Right renal pelvis (tissue), 4 donors: ENCODE results near the gene SPSB3. TPM values are rescaled to one million over a fixed set of nuclear protein-coding genes. Genes with fewer than 3 reads are reported as not detected.
"Not testable (repeated sequence)": the region's sequence is repeated elsewhere in the genome, so short reads cannot be mapped to it uniquely, and the experiment has no call there.

Experiments used
- DNase-seq, 4 donors: peaks; one replicate each; pipeline ENCODE4 v3.0.0-alpha.2; 2013; ENCODE audit warnings: low read depth in 4 of 4, low spot score in 3 of 4, missing footprints in 1 of 4
- polyA plus RNA-seq, 4 donors: library from polyadenylated mRNA; unstranded; fragments of 120-200 nt; gene quantifications; one replicate each; pipeline ENCODE4 v1.2.1, GENCODE V29; 2013; ENCODE audit not compliant: insufficient read length in 4 of 4

The SPSB3 gene
- polyA plus RNA-seq, 4 donors = 34.9 to 58.0 (median 38.5) TPM

DNA sequence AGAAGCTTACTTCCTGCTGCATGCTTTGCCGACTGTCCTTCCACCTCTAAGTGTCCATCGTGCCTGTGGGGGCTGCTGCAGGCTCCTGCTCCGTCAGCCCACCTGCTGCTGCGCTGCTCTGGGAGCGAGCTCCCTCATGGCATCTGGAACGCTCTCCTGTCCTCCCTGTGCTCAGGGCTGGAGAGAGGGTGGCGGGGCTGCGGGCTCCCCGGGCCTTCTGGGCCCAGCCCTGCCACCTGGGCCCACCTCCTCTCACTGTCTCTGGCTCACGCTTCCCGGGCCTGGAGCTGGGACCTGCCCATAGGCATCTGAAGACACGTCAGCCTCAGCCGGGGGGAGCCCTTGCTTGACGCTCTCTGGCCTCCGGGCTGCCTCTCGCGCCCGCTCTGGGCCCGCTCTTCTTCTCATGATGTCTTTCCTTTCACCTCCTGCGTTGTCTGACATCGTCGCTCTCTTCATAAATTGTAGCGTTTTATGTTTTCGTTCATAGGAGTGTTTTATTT lies 38.0 kb downstream of the SPSB3 start:
- no peak for DNase-seq

DNA sequence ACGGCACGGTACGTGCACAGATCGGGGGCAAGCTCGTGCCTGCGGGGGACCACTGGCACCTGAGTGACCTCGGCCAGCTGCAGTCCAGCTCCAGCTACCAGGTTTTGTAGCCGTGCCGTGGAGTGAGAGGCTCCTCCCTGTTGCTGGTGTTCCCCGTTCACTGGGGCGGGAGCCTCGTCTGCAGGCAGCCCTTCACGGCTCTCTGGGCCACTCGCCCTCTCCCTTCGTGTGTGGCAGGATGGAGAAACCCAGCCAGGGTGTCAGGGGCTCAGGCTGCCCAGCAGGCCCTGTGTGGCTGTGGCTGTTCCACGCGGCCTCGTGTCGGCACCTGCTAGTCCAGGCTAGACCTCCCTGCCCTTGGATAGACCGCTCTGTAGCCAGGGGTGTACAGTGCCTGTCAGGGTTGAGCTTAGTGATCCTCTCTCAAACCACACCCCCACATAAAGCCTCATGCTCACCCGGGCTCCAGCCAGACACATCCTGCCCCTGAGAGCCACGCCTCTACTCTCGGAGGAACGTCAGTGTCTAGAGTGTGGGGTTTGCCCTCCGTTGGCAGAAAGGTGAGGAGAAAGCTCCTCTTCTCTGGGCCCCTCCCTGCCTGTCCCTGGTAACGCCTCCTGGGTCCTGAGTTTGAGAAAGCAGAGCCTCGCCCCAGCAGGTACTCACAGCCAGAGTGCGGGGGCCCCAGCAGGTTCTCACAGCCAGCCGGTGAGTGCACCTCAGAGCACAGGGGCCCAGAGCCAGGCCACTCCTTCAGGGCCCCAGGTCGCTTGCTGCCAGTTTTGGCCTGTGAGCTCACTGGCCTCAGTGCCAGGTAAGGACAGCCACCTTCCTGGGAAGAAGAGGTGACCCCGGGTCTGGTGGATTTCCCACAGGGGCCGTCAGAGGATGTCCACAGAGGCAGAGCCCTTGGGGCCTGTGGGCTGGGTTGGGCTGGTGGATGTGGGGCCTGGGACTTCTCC lies 38.7 kb downstream of the SPSB3 start:
- DNase-seq = no peak

DNA sequence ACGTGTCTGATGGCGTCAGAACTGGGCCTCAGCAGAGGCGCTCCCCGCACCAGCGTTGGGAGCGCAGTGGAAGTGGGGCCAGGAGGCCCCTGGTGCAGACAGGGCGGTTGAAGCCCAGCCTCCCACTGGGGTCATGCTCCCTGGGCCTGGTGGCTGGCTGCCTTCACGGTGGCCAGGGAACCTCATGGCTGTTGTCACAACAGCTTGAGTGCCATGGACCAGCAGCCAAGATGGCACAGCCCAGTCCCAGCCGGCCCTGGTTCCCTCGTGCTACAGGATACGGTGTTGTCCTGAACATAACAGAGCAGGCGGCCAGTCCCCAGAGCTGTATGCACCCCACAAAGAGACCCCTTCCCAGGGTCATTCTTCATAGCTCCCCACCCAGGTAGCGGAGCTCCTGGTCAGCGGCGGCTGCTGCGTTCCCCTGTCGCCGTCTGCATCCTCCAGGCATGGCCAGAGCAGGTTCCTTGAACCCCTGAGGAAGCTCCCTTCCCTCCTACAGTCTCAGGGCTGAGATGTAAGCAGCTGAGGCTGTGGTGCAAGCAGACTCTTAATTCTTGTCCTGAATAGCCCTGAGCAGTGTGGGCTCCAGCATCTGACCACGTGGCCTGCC lies 40.7 kb downstream of the SPSB3 start:
- DNase-seq = no peak

DNA sequence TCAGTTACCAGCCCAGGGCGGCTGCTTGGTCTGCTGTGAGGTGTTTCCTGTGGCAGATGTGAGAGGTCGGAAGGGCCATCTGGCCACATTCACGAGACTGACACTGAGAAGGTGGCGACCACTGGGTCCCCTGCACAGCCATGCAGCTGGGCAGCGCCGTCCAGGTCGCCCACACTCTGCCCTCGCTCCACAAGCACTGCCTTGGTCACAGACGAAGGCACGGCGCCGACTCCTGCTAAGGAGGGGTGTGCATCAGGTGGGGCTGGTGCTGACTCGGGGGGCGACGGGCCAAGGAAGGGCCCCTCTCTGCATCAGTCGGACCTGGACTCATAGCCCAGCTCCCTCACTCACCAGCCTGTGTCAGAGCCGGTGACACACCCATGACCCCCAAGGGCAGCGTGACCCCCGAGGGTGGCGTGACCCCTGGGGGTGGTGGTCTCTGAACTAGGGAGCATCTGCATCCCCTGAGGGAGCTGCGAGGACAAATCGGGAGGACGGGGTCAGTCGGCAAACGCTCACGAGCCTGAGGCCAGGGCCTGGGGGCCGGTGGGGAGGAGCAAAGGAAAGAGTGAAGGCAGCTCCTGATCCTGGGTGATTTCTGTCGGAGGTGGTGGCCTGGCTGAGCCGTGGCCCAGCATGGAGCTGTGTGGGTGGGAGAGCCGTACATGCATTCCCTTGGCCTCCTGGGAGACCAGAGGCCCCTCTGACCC lies 41.4 kb downstream of the SPSB3 start:
- no peak for DNase-seq

DNA sequence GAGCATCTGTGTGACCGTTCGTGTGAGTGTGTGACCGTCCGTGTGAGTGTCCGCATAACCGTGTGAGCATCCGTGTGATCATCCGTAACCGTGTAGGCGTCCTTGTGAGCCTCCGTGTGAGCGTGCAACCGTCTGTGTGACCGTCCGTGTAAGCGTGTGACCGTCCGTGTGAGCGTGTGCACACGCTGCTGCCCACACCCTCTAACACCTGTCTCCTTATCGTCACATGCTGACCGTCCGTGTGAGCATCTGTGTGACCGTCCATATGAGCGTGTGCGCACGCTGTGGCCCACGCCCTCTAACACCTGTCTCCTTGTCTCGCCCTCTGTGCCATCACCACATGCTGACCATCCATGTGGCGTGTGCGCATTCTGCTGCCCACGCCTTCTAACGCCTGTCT lies 42.1 kb downstream of the SPSB3 start:
- DNase-seq = no peak

DNA sequence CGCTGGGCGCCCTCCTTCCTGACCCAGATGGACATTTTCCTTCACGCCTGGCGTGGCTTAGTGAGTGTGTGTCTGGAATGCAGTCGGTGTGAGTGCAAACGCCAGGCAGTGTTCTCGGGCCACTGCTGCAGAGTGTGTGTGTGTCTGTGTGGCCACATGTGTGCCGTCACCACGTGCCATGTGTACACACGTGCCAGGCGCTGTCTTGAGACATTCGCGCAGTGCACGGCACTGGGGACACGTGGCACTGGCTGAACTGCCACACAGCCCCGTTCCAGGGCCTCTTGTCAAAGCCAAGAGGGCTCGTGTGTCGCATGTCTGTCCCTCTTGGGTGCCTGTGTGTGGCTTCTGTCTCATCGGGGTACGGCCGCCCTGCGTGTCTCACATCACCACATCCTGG lies 47.6 kb downstream of the SPSB3 start:
- no peak for DNase-seq

DNA sequence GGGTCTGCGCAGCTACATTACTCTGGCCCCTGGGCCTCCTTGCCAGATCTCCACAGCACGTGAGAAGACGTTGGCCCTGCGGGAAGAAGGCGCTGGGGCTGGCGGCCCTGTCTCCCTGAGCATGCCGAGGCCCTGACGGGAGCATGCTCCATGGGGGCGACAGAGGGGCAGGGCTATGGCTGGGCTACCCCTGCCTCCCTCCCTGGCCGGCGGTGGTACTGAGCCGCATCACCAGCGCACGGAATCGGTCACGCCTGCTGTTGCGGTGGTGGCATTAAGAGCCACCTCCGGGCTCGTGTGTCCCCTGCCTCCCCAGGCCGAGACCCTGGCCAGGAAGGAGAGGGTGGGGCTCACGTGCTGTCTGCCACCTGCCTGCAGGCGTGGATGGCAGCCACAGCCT lies 48.2 kb downstream of the SPSB3 start:
- DNase-seq = no peak

DNA sequence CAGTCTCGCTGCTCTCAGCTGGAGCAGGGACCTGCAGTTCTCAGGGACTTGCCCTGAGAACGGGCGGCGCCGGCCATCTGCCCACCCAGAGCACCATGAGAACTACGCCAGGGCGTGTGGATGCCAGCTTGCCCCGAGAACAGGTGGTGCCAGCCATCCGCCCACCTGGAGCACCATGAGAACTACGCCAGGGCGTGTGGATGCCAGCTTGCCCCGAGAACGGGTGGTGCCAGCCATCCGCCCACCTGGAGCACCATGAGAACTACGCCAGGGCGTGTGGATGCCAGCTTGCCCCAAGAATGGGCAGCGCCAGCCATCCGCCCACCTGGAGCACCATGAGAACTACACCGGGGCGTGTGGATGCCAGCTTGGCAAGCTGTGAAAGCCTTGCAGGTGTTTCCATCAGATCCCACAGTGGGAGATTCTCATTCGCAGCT lies 49.8 kb downstream of the SPSB3 start:
- not testable (repeated sequence) for DNase-seq

DNA sequence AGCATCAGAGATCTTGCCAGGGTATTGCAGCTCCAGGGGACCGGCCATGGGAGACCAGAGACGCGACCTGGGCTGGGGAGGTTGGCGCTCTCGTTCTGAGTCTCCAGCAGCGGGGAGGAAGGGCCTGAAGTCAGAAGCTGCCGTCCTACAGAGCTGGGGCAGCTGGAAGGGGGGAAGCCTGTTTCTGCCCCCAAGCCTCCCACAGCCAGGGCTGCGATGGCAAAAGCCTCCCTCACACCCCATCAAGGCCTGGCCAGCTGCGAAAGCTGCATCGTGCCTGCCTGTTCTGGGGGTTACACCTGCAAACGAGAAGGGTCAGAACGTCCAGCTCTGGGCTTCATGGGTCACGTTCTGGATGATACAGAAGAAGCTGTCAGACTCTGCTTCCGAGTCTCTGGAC lies 50.3 kb downstream of the SPSB3 start:
- DNase-seq = no peak

DNA sequence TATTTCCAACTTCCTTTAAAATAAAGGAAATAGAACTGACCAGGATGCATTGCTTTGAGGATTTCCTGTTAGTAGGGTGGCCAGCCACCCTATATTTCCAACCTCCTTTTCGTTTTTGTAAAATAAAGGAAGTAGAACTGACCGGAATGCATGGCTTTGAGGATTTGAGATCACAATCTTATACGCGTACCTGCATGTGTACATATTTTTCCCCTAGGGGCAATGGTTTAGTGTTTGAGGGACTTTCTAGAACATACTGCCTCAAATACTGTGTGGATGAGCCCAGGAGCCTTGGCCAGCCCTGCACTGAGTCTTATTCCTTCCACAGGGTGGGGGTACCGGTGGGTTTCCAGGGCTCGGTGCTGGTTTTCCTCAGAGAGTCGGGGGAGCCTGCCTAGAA lies 50.8 kb downstream of the SPSB3 start:
- no peak for DNase-seq

DNA sequence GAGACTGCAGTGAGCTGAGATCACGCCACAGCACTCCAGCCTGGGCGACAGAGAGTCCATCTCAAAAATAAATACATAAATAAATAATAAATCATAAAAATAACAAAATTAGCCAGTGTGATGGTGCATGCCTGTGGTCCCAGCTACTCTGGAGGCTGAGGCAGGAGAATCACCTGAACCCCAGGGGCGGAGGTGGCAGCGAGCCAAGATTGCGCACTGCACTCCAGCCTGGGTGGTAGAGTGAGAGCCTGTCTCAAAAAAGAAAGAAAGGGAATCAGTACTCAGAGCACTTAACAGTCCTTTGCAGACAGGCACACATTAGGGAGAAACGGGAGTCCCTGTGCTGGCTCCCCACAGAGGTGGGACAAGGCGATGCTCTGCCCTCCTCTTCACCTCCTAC lies 51.3 kb downstream of the SPSB3 start:
- DNase-seq = no peak

DNA sequence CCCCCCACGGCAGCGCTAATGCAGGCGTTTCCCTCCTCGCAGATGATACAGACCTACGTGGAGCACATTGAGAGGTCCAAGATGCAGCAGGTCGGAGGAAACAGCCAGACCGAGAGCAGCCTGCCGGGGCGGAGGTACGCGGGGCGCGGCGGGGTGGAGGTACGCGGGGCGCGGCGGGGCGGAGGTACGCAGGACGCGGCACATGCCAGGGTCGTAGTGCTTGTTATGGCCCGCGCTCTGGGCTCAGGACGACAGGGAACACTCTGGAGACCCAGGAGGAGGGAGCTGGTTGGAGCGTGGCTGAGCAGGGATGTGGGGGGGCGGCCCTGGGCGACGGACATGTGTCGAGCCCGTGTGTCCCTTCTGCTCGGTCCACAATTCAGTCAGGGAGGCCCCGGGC lies 52.9 kb downstream of the SPSB3 start:
- no peak for DNase-seq

DNA sequence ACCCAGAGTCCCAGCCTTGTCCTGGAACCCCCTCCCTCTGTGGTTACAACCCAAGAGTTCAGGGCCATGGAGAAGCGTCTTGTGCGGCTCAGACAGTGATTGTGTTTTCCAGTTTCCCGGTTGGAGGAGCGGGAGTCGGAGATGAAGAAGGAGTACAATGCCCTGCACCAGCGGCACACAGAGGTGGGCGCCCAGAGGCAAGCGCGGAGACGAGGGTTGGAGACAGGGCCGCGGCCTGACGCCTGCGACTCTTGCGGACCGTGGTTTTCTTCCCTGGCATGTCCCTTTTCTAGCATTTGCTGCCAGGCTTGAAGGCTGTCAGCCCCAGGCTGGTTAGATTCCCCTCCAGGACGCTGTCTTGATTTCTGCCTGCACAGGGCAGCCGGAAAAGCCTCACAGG lies 53.3 kb downstream of the SPSB3 start:
- no peak for DNase-seq

DNA sequence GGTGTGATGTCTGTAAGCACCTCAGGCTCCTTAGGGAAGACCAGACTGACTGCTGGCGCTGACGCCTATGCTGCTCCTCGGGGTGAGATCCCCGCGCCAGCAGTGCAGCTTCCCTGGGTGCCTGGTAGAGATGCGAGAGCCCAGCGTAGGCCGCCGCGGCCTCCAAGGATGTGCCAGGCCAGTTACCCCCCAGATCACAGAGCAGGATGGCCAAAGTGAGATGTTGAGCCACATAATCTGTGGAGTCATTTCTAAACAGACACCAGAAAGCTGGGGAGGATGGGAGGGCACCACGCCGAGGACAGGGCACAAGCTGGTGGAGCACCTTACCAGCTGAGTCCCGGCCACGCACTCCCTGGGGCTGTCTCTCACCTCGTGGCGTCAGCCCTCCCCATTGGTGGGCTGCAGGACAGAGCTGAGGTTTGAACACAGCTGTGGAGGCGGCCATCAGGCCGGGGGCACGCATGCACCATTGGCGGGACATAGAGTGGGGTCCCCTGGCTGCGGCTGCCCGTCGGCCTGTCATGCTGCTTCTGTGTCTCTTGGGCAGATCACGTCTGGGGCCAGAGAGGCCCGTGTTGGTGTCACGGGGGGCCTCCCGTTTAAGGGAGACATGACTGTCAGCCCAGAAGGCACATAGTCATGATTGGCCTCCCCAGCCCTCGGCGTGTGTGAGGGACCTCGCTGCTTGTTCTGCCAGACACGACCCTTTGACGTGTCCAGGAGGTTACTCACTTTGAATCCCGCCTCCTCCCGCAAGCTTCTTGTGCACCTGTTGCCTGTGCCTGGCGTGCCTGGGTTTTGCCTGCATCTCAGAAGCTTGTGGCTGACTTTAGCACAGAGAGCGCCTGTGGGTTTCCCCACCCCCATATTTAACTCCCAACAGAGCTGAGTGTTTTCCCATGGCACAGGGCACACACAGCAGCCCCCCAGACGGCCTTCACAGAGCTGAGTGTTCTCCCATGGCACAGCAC lies 54.4 kb downstream of the SPSB3 start:
- no peak for DNase-seq

Other genes starting within 250 kb of the SPSB3 start
- gene TMEM204, start 248.9 kb downstream of the SPSB3 start, polyA plus RNA-seq = 10 to 100 TPM; 18.8 to 28.5 (median 20.6) TPM
- gene IFT140, start 170.5 kb downstream of the SPSB3 start, polyA plus RNA-seq = 10 to 100 TPM; 37.3 to 43.5 (median 39.3) TPM
- 10 to 100 TPM; 16.8 to 21.2 (median 19.0) TPM for gene CRAMP1, start 170.2 kb downstream of the SPSB3 start, polyA plus RNA-seq
- gene JPT2, start 104.3 kb downstream of the SPSB3 start, polyA plus RNA-seq = 10 to 100 TPM; 76.4 to 95.3 (median 82.2) TPM
- gene MAPK8IP3, start 76.4 kb downstream of the SPSB3 start, polyA plus RNA-seq = 10 to 100 TPM; 38.7 to 54.3 (median 49.1) TPM
- gene NME3, start 11.0 kb downstream of the SPSB3 start, polyA plus RNA-seq = 10 to 100 TPM; 23.2 to 49.8 (median 24.3) TPM
- 10 to 100 TPM in 1 of 4 donors, 1 to 10 TPM in 3; 6.7 to 10.7 (median 8.6) TPM for gene EME2, start 9.8 kb downstream of the SPSB3 start, polyA plus RNA-seq
- 10 to 100 TPM; 64.2 to 87.3 (median 66.9) TPM for gene MRPS34, start 9.4 kb downstream of the SPSB3 start, polyA plus RNA-seq
- gene NUBP2, start 389 bp upstream of the SPSB3 start, polyA plus RNA-seq = 10 to 100 TPM; 36.8 to 62.7 (median 40.5) TPM
- 1 to 10 TPM; 2.2 to 4.6 (median 2.7) TPM for gene IGFALS, start 11.1 kb upstream of the SPSB3 start, polyA plus RNA-seq
- 10 to 100 TPM; 34.3 to 51.3 (median 37.5) TPM for gene HAGH, start 44.3 kb upstream of the SPSB3 start, polyA plus RNA-seq
- gene FAHD1, start 44.6 kb upstream of the SPSB3 start, polyA plus RNA-seq = 10 to 100 TPM; 35.4 to 52.7 (median 43.9) TPM
- gene MEIOB, start 89.6 kb upstream of the SPSB3 start, polyA plus RNA-seq = 1 to 10 TPM in 2 of 4 donors, under 1 TPM in 2; 0.37 to 1.7 (median 1.2) TPM
- under 1 TPM; 0.14 to 0.88 (median 0.32) TPM for gene HS3ST6, start 135.8 kb upstream of the SPSB3 start, polyA plus RNA-seq
- 10 to 100 TPM; 62.5 to 86.2 (median 67.2) TPM for gene MSRB1, start 160.6 kb upstream of the SPSB3 start, polyA plus RNA-seq
- gene RPL3L, start 172.1 kb upstream of the SPSB3 start, polyA plus RNA-seq = under 1 TPM; 0.18 to 0.31 (median 0.21) TPM
- gene NDUFB10, start 177.0 kb upstream of the SPSB3 start, polyA plus RNA-seq = 100 to 1,000 TPM; 125 to 156 (median 130) TPM
- 1,000 to 10,000 TPM; 1,839 to 2,451 (median 2,117) TPM for gene RPS2, start 182.3 kb upstream of the SPSB3 start, polyA plus RNA-seq
- not detected for gene RNF151, start 184.3 kb upstream of the SPSB3 start, polyA plus RNA-seq
- 10 to 100 TPM; 26.0 to 47.2 (median 35.0) TPM for gene TBL3, start 189.5 kb upstream of the SPSB3 start, polyA plus RNA-seq
- under 1 TPM; 0.52 to 0.97 (median 0.65) TPM for gene NOXO1, start 198.9 kb upstream of the SPSB3 start, polyA plus RNA-seq
- gene GFER, start 201.6 kb upstream of the SPSB3 start, polyA plus RNA-seq = 10 to 100 TPM; 24.2 to 36.0 (median 27.1) TPM
- 1 to 10 TPM; 1.2 to 2.6 (median 2.3) TPM for gene SYNGR3, start 207.4 kb upstream of the SPSB3 start, polyA plus RNA-seq
- gene ZNF598, start 227.2 kb upstream of the SPSB3 start, polyA plus RNA-seq = 10 to 100 TPM; 17.6 to 27.5 (median 18.1) TPM
- 10 to 100 TPM in 1 of 4 donors, 1 to 10 TPM in 3; 3.8 to 10.3 (median 5.5) TPM for gene NPW, start 237.2 kb upstream of the SPSB3 start, polyA plus RNA-seq
- 100 to 1,000 TPM; 117 to 185 (median 126) TPM for gene NHERF2, start 244.3 kb upstream of the SPSB3 start, polyA plus RNA-seq